ENCODE results near the gene GFRA1. TPM values are rescaled to one million over a fixed set of nuclear protein-coding genes. Genes with fewer than 3 reads are reported as not detected.

The GFRA1 gene
- total and polyA plus RNA-seq, 2 donors (not counting 3 experiments of a cell fraction or from before 2014, with no cell fraction given), result 0.22 to 0.88 TPM

GRCh38 chr10:116101616-116102315 lies 171.2 kb downstream of the GFRA1 start:
- CTCF ChIA-PET, result no interaction called here

GRCh38 chr10:116100984-116101383 lies 172.0 kb downstream of the GFRA1 start:
- H3K36me3 ChIP-seq (ENCODE audit: control insufficient read depth in 2 of 2, extremely low read depth in 1 of 2, insufficient read depth in 2 of 2, low read length in 2 of 2), result no peaks in the 10 kb centered on the region
- DNase-seq (ENCODE audit: low read depth, low spot score) (no peak), FAIRE-seq (no peak)
- BruUV-seq (replicated peaks), result no TSS peak
- no peak overlapping the region for H3K27ac ChIP-seq (ENCODE audit: insufficient read depth, low read depth, low read length)
- TF ChIP-seq MYC (IDR thresholded peaks at IDR 0.05; ENCODE audit: low read depth, low read length) (no peak), FOS (IDR thresholded peaks at IDR 0.05; ENCODE audit: borderline replicate concordance, insufficient read depth, low read length) (no peak), POLR2AphosphoS5 (IDR thresholded peaks at IDR 0.05; ENCODE audit: insufficient read depth, low read depth, low read length) (no peak), JUN (IDR thresholded peaks at IDR 0.05; ENCODE audit: borderline replicate concordance, insufficient read depth, insufficient read length, low read depth) (no peak), GATA2 (IDR thresholded peaks at IDR 0.05; ENCODE audit: insufficient read depth, insufficient read length, low read depth, low read length) (no peak), POLR2A (IDR thresholded peaks at IDR 0.05; ENCODE audit: low read depth, low read length) (no peak), MAX (IDR thresholded peaks at IDR 0.05; ENCODE audit: insufficient read depth, insufficient read length) (no peak), CTCF (IDR thresholded peaks at IDR 0.05; ENCODE audit: extremely low read depth in 1 of 2, insufficient read depth in 1 of 2, low read depth in 1 of 2, low read length in 2 of 2) (no peak), EZH2 (IDR thresholded peaks at IDR 0.05; ENCODE audit: borderline replicate concordance, low read depth, low read length, severe bottlenecking) (no peak)
- no peaks in the 10 kb centered on the region for H3K9me1 ChIP-seq (replicated peaks; ENCODE audit: control insufficient read depth, extremely low read depth, insufficient read depth, low read length)
- no peak overlapping the region for H3K9ac ChIP-seq (replicated peaks; ENCODE audit: extremely low read depth, insufficient read depth, low read length)
- H3K4me2 ChIP-seq (ENCODE audit: insufficient read depth, low read length), result no peak overlapping the region
- no peak overlapping the region for H3K4me3 ChIP-seq (replicated peaks in 1 of 3; ENCODE audit: insufficient read depth in 1 of 3, low read depth in 1 of 3, low read length in 3 of 3)
- H3K9me3 ChIP-seq (replicated peaks; ENCODE audit: control insufficient read depth, insufficient read depth, low read length), result no peaks in the 10 kb centered on the region
- H2AFZ ChIP-seq (ENCODE audit: low read depth, low read length), result no peak overlapping the region
- CTCF ChIA-PET, result no interaction called here
- H4K20me1 ChIP-seq (replicated peaks; ENCODE audit: control insufficient read depth, extremely low read depth, insufficient read depth, low read length), result no peaks in the 10 kb centered on the region
- intact Hi-C loops (cut with micrococcal nuclease), result no loop called here
- no peaks in the 10 kb centered on the region for H3K4me1 ChIP-seq (ENCODE audit: control insufficient read depth, extremely low read depth, insufficient read depth, low read length)
- dilution Hi-C loops (cut with MboI; ENCODE audit: extremely low pct_ligation_motif_present, low sequenced_read_pairs), result no loop called here
- H3K79me2 ChIP-seq (ENCODE audit: control insufficient read depth, insufficient read depth, low read length), result no peaks in the 10 kb centered on the region
- POLR2A ChIA-PET, result no interaction called here
- H3K27me3 ChIP-seq (ENCODE audit: control insufficient read depth in 2 of 2, insufficient read depth in 2 of 2, low read length in 2 of 2), result no peaks in the 10 kb centered on the region

More at GRCh38 chr10:116101616-116102315, 171.2 kb downstream of the GFRA1 start:
- no peak for FAIRE-seq
- Histone ChIP-seq H3K9me3 (replicated peaks; ENCODE audit: control insufficient read depth, insufficient read depth, low read length) (no peaks in the 10 kb centered on the region), H3K4me3 (replicated peaks in 1 of 3; ENCODE audit: insufficient read depth in 1 of 3, low read depth in 1 of 3, low read length in 3 of 3) (no peak overlapping the region), H2AFZ (ENCODE audit: low read depth, low read length) (no peak overlapping the region), H3K9ac (replicated peaks; ENCODE audit: extremely low read depth, insufficient read depth, low read length) (no peak overlapping the region), H3K9me1 (replicated peaks; ENCODE audit: control insufficient read depth, extremely low read depth, insufficient read depth, low read length) (no peaks in the 10 kb centered on the region), H4K20me1 (replicated peaks; ENCODE audit: control insufficient read depth, extremely low read depth, insufficient read depth, low read length) (no peaks in the 10 kb centered on the region), H3K4me2 (ENCODE audit: insufficient read depth, low read length) (no peak overlapping the region), H3K4me1 (ENCODE audit: control insufficient read depth, extremely low read depth, insufficient read depth, low read length) (no peaks in the 10 kb centered on the region), H3K27ac (ENCODE audit: insufficient read depth, low read depth, low read length) (no peak overlapping the region), H3K79me2 (ENCODE audit: control insufficient read depth, insufficient read depth, low read length) (no peaks in the 10 kb centered on the region), H3K27me3 (ENCODE audit: control insufficient read depth in 2 of 2, insufficient read depth in 2 of 2, low read length in 2 of 2) (no peaks in the 10 kb centered on the region), H3K36me3 (ENCODE audit: control insufficient read depth in 2 of 2, extremely low read depth in 1 of 2, insufficient read depth in 2 of 2, low read length in 2 of 2) (no peaks in the 10 kb centered on the region)
- no TSS peak for BruUV-seq (replicated peaks)
- POLR2A ChIA-PET, result no interaction called here
- intact Hi-C loops (cut with micrococcal nuclease) (no loop called here), dilution Hi-C loops (cut with MboI; ENCODE audit: extremely low pct_ligation_motif_present, low sequenced_read_pairs) (no loop called here)
- DNase-seq (ENCODE audit: low read depth, low spot score), result no peak
- TF ChIP-seq JUN (IDR thresholded peaks at IDR 0.05; ENCODE audit: borderline replicate concordance, insufficient read depth, insufficient read length, low read depth) (no peak), MYC (IDR thresholded peaks at IDR 0.05; ENCODE audit: low read depth, low read length) (no peak), MAX (IDR thresholded peaks at IDR 0.05; ENCODE audit: insufficient read depth, insufficient read length) (no peak), POLR2A (IDR thresholded peaks at IDR 0.05; ENCODE audit: low read depth, low read length) (no peak)
